ENCODE data around the gene GET3.
"Not testable (repeated sequence)": the region's sequence is repeated elsewhere in the genome, so short reads cannot be mapped to it uniquely, and the experiment has no call there.

GET3 gene

GRCh38 chr19:12705169-12705568 is 32.1 kb upstream of the GET3 start:
- no peak for TF ChIP-seq CTCF (IDR thresholded peaks at IDR 0.05; ENCODE audit: extremely low read depth, insufficient read depth, missing control alignments)

GRCh38 chr19:12705654-12706331 is 31.5 kb upstream of the GET3 start:
- in situ Hi-C loops (cut with MboI; ENCODE audit: low pct_unique_long_range_greater_than_20kb, low sequenced_read_pairs, unreplicated experiment) = no loop called here
- no peak for TF ChIP-seq CTCF (IDR thresholded peaks at IDR 0.05; ENCODE audit: extremely low read depth, insufficient read depth, missing control alignments)
- no peak for DNase-seq (ENCODE audit: low spot score)

More at GRCh38 chr19:12705169-12705568, 32.1 kb upstream of the GET3 start:
- in situ Hi-C loops (cut with MboI; ENCODE audit: low pct_unique_long_range_greater_than_20kb, low sequenced_read_pairs, unreplicated experiment) = no loop called here
- no peak for DNase-seq (ENCODE audit: low spot score)

GRCh38 chr19:12706332-12706718 is 31.0 kb upstream of the GET3 start:
- no peak for TF ChIP-seq CTCF (IDR thresholded peaks at IDR 0.05; ENCODE audit: extremely low read depth, insufficient read depth, missing control alignments)
- in situ Hi-C loops (cut with MboI; ENCODE audit: low pct_unique_long_range_greater_than_20kb, low sequenced_read_pairs, unreplicated experiment) = no loop called here
- DNase-seq (ENCODE audit: low spot score) = no peak

- in situ Hi-C loops (cut with MboI; ENCODE audit: low pct_unique_long_range_greater_than_20kb, low sequenced_read_pairs, unreplicated experiment) = no loop called here
- no peak for DNase-seq (ENCODE audit: low spot score)
- TF ChIP-seq CTCF (IDR thresholded peaks at IDR 0.05; ENCODE audit: extremely low read depth, insufficient read depth, missing control alignments) = no peak
Observed at GRCh38 chr19:12708641-12709040, 28.7 kb upstream of the GET3 start.

- TF ChIP-seq CTCF (IDR thresholded peaks at IDR 0.05; ENCODE audit: extremely low read depth, insufficient read depth, missing control alignments) = no peak
- DNase-seq (ENCODE audit: low spot score) = no peak
- in situ Hi-C loops (cut with MboI; ENCODE audit: low pct_unique_long_range_greater_than_20kb, low sequenced_read_pairs, unreplicated experiment) = no loop called here
Observed at GRCh38 chr19:12711187-12711586, 26.1 kb upstream of the GET3 start.

GRCh38 chr19:12712077-12712476 is 25.2 kb upstream of the GET3 start:
- in situ Hi-C loops (cut with MboI; ENCODE audit: low pct_unique_long_range_greater_than_20kb, low sequenced_read_pairs, unreplicated experiment) = not testable (repeated sequence)

GRCh38 chr19:12713304-12713703 is 24.0 kb upstream of the GET3 start:
- in situ Hi-C loops (cut with MboI; ENCODE audit: low pct_unique_long_range_greater_than_20kb, low sequenced_read_pairs, unreplicated experiment); DNase-seq (ENCODE audit: low spot score): not testable (repeated sequence)

More at GRCh38 chr19:12712077-12712476, 25.2 kb upstream of the GET3 start:
- not testable (repeated sequence) for DNase-seq (ENCODE audit: low spot score)

GRCh38 chr19:12715102-12715501 is 22.2 kb upstream of the GET3 start:
- TF ChIP-seq CTCF (IDR thresholded peaks at IDR 0.05; ENCODE audit: extremely low read depth, insufficient read depth, missing control alignments) = no peak

More at GRCh38 chr19:12715102-12715501, 22.2 kb upstream of the GET3 start:
- in situ Hi-C loops (cut with MboI; ENCODE audit: low pct_unique_long_range_greater_than_20kb, low sequenced_read_pairs, unreplicated experiment) = no loop called here
- no peak for DNase-seq (ENCODE audit: low spot score)
